Gastroesophageal sphincter (tissue), 3 donors: ENCODE results near the gene OLFM2.
"Not testable (repeated sequence)": the region's sequence is repeated elsewhere in the genome, so short reads cannot be mapped to it uniquely, and the experiment has no call there.

Source experiments
- CTCF ChIP-seq, 4 experiments: fragments of 200-600 bp in 2 of 4; fragments of 450-650 bp in 2 of 4; sonication (generic) in 1 of 4; IDR thresholded peaks; one replicate each; pipeline ENCODE4 v1.5.1; 2017 to 2019; ENCODE audit warnings: antibody characterized with exemption in 4 of 4, mild to moderate bottlenecking in 2 of 4, moderate library complexity in 2 of 4
- POLR2A ChIP-seq, 2 donors: fragments of 450-650 bp; IDR thresholded peaks; one replicate each; pipeline ENCODE4 v1.6.1; 2017; ENCODE audit warnings: antibody characterized with exemption in 2 of 2, mild to moderate bottlenecking in 2 of 2, moderate library complexity in 1 of 2
- POLR2AphosphoS5 ChIP-seq: sonication (generic); formaldehyde crosslinking; IDR thresholded peaks from one replicate; pipeline ENCODE4 v1.6.1; 2017; ENCODE audit warnings: antibody characterized with exemption

GRCh38 chr19:9922782-9923379 is 13.4 kb downstream of the OLFM2 start:
- not testable (repeated sequence) for TF ChIP-seq POLR2A (IDR thresholded peaks at IDR 0.05); CTCF (IDR thresholded peaks at IDR 0.05); POLR2AphosphoS5
